ENCODE results near the gene SLC26A8.
"Not testable (repeated sequence)": the region's sequence is repeated elsewhere in the genome, so short reads cannot be mapped to it uniquely, and the experiment has no call there.

The SLC26A8 gene

GRCh38 chr6:36050305-36050704 is 25.9 kb upstream of the SLC26A8 start:
- DNase-seq (ENCODE audit: low read depth): no peak

GRCh38 chr6:36049582-36049981 is 25.1 kb upstream of the SLC26A8 start:
- no peak for DNase-seq (ENCODE audit: low read depth)

- no peak for DNase-seq (ENCODE audit: low read depth)
Observed at GRCh38 chr6:36042618-36043260, 18.3 kb upstream of the SLC26A8 start.

- DNase-seq (ENCODE audit: low read depth): no peak
Observed at GRCh38 chr6:36040958-36041357, 16.5 kb upstream of the SLC26A8 start.

GRCh38 chr6:36039112-36039511 is 14.7 kb upstream of the SLC26A8 start:
- DNase-seq (ENCODE audit: low read depth): no peak

- DNase-seq (ENCODE audit: low read depth): no peak
Observed at GRCh38 chr6:36038120-36038876, 13.9 kb upstream of the SLC26A8 start.

GRCh38 chr6:36035225-36035624 is 10.8 kb upstream of the SLC26A8 start:
- no peak for DNase-seq (ENCODE audit: low read depth)

- no peak for DNase-seq (ENCODE audit: low read depth)
Observed at GRCh38 chr6:36034441-36034840, 10.0 kb upstream of the SLC26A8 start.

GRCh38 chr6:36033935-36034334 is 9.5 kb upstream of the SLC26A8 start:
- no peak for DNase-seq (ENCODE audit: low read depth)

- not testable (repeated sequence) for DNase-seq (ENCODE audit: low read depth)
Observed at GRCh38 chr6:36033144-36033543, 8.7 kb upstream of the SLC26A8 start.

- DNase-seq (ENCODE audit: low read depth): no peak
Observed at GRCh38 chr6:36032261-36032660, 7.8 kb upstream of the SLC26A8 start.

GRCh38 chr6:36029464-36029863 is 5.0 kb upstream of the SLC26A8 start:
- DNase-seq (ENCODE audit: low read depth): peak; percentile 70

- peak; percentile 29 for DNase-seq (ENCODE audit: low read depth)
Observed at GRCh38 chr6:36028877-36029324, 4.5 kb upstream of the SLC26A8 start.

- no peak for DNase-seq (ENCODE audit: low read depth)
Observed at GRCh38 chr6:36028088-36028876, 3.8 kb upstream of the SLC26A8 start.

GRCh38 chr6:36027501-36028087 is 3.2 kb upstream of the SLC26A8 start, which contains the start of gene MAPK14:
Gene MAPK14, plus strand, starts transcription at chr6:36027808. Its CDS starts 350 bp downstream, at chr6:36028158.
- peak; percentile 97 for DNase-seq (ENCODE audit: low read depth)

GRCh38 chr6:36025932-36026327 is 1.5 kb upstream of the SLC26A8 start:
- no peak for DNase-seq (ENCODE audit: low read depth)

- DNase-seq (ENCODE audit: low read depth): no peak
Observed at GRCh38 chr6:36025260-36025931, 955 bp upstream of the SLC26A8 start.

- DNase-seq (ENCODE audit: low read depth): no peak
Observed at GRCh38 chr6:36020154-36020553, 4.3 kb downstream of the SLC26A8 start.

- no peak for DNase-seq (ENCODE audit: low read depth)
Observed at GRCh38 chr6:36019167-36019566, 5.3 kb downstream of the SLC26A8 start.

GRCh38 chr6:36018339-36018738 is 6.1 kb downstream of the SLC26A8 start:
- DNase-seq (ENCODE audit: low read depth): no peak

- DNase-seq (ENCODE audit: low read depth): no peak
Observed at GRCh38 chr6:36015666-36016065, 8.8 kb downstream of the SLC26A8 start.

GRCh38 chr6:36000451-36000850 is 24.0 kb downstream of the SLC26A8 start:
- DNase-seq (ENCODE audit: low read depth): no peak

Data from GM04503 (cell line).